Mesothelial cell of epicardium (in vitro differentiated cells): ENCODE data around the gene GPSM1. TPM values are rescaled to one million over a fixed set of nuclear protein-coding genes. Genes with fewer than 3 reads are reported as not detected.

Experiments
- DNase-seq, 2 experiments: peaks; one replicate each; pipeline ENCODE4 v3.0.0; 2021; ENCODE audit warnings: low spot score in 2 of 2; ENCODE audit not compliant: unreplicated experiment in 2 of 2
- H3K27ac Mint-ChIP-seq: 2 replicates; pipeline ENCODE4 v1.8.0; 2021; ENCODE audit warnings: mixed read lengths
- H3K27me3 Mint-ChIP-seq: 2 replicates; pipeline ENCODE4 v1.8.0; 2021; ENCODE audit warnings: low read depth, mixed read lengths
- H3K36me3 Mint-ChIP-seq: 2 replicates; pipeline ENCODE4 v1.8.0; 2021; ENCODE audit warnings: mixed read lengths
- H3K4me1 Mint-ChIP-seq: 2 replicates; pipeline ENCODE4 v1.8.0; 2021; ENCODE audit warnings: mixed read lengths
- H3K4me3 Mint-ChIP-seq: 2 replicates; pipeline ENCODE4 v1.8.0; 2021; ENCODE audit warnings: mild to moderate bottlenecking, moderate library complexity, mixed read lengths
- H3K9me3 Mint-ChIP-seq: 2 replicates; pipeline ENCODE4 v1.8.0; 2021; ENCODE audit warnings: mixed read lengths
- total RNA-seq: library from RNA; stranded (reverse); gene quantifications from 3 replicates; pipeline ENCODE4 v1.2.1, GENCODE V29; 2021
- TF ChIP-seq, protein P1 (sequence below): fragments of 200-600 bp; sonication (generic); IDR thresholded peaks from one replicate; pipeline ENCODE4 v1.5.0; 2021; ENCODE audit warnings: antibody characterized with exemption; ENCODE audit not compliant: unreplicated experiment

Gene GPSM1
- total RNA-seq, 1 donor from 2014 or later: 102 TPM

DNA sequence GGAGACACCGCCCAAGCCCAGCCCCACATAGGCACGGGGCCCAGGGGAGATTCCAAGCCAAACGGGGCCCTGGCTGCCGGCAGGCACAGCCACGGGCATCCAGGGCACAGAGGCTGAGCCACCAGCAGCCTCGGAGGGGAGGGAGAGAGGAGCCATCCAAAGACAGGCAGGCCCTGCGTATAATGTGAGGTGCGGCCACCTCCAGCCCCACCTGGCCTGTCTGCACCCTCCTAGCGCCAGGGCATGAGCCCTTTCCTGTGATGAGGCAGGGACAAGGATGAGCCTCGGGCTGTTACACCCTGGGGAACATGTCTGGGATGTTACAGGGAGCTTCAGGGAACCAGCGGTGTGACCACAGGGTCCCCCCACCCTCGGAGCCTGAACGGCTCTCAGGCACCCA is 22.4 kb upstream of the GPSM1 start:
- TF ChIP-seq, protein P1, sequence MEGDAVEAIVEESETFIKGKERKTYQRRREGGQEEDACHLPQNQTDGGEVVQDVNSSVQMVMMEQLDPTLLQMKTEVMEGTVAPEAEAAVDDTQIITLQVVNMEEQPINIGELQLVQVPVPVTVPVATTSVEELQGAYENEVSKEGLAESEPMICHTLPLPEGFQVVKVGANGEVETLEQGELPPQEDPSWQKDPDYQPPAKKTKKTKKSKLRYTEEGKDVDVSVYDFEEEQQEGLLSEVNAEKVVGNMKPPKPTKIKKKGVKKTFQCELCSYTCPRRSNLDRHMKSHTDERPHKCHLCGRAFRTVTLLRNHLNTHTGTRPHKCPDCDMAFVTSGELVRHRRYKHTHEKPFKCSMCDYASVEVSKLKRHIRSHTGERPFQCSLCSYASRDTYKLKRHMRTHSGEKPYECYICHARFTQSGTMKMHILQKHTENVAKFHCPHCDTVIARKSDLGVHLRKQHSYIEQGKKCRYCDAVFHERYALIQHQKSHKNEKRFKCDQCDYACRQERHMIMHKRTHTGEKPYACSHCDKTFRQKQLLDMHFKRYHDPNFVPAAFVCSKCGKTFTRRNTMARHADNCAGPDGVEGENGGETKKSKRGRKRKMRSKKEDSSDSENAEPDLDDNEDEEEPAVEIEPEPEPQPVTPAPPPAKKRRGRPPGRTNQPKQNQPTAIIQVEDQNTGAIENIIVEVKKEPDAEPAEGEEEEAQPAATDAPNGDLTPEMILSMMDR: no peak
- H3K4me1 Mint-ChIP-seq: no peaks in the 10 kb centered on the region
- peaks cover 2% of the 10 kb centered on the region for H3K27me3 Mint-ChIP-seq
- H3K36me3 Mint-ChIP-seq: no peaks in the 10 kb centered on the region
- H3K9me3 Mint-ChIP-seq: no peaks in the 10 kb centered on the region
- DNase-seq: no peak
- H3K4me3 Mint-ChIP-seq: no peak overlapping the region
- no peak overlapping the region for H3K27ac Mint-ChIP-seq

DNA sequence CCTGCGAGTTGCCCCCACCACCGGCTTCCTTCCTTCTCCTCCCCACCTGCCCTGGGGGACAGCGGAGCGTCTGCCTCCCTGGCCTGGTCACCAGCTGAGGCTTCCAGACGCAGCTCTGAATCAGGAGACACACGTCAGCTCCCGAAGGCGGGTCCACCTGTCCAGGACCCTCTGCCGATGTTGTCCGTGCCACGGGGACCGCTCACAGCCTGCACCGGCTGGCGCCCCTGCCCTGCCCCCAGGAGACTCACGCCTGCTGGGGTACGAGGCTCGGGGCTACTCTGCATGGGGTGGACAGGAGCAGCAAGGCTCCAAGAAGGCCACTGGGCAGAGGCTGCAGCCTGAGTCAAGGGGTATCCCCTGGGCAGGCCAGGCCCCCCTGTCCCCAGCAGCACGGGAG is 21.5 kb upstream of the GPSM1 start:
- Mint-ChIP-seq H3K36me3 (no peaks in the 10 kb centered on the region), H3K4me1 (no peaks in the 10 kb centered on the region)

DNA sequence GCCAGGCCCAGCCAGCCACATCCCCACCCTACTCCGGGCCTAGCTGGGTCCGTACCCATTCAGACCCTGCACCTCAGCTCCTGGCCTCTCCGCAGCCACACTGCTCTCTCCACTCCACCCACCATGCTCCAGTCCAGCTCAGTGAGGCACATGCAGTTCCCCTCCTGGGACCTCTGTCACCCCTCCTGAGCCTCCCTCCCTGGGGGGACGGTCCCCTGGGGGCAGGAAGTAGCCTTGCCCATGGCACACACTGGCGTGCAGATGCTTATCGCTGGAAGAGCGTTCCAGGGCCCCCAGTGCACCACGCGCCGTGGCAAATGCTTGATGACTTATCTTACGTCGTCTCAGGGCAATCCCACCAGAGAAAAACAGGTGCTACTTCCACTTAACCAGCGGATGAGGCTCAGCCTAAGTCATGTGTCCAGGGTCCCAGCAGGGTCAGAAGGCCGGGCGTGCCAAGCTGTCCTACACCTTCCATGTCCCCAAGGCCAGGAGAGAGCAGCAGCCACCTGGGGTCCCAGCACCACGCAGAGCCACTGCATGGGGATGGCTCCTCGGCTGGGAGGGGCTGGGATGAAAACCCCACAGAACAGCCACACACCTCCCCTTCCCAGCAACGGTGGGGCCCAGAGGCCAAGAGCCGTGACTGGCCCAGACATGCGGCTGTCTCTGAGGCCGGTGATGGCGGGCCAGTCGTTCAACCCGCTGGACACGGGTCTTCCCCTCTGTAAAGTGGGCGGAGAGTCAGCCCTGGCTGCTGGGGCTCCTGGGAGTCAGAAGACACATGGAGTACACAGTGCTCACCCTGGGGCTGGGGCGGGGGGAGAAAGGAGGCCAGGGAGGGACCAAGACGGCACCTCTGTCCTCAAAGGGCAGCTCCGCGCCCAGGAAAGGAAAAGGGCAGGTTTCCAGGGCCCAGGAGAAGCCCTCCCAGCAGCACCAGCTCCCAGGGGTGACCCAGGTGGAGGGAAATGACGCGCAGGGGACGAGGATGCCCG is 20.8 kb upstream of the GPSM1 start:
- H3K27ac Mint-ChIP-seq: no peak overlapping the region
- DNase-seq: no peak
- no peaks in the 10 kb centered on the region for H3K27me3 Mint-ChIP-seq
- H3K4me3 Mint-ChIP-seq: no peak overlapping the region
- no peaks in the 10 kb centered on the region for H3K36me3 Mint-ChIP-seq
- TF ChIP-seq, protein P1: no peak
- H3K4me1 Mint-ChIP-seq: no peaks in the 10 kb centered on the region
- H3K9me3 Mint-ChIP-seq: no peaks in the 10 kb centered on the region

More for the DNA sequence above, 21.5 kb upstream of the GPSM1 start:
- TF ChIP-seq, protein P1: no peak
- Mint-ChIP-seq H3K27me3 (peaks cover 1% of the 10 kb centered on the region), H3K27ac (no peak overlapping the region), H3K4me3 (no peak overlapping the region), H3K9me3 (no peaks in the 10 kb centered on the region)
- DNase-seq: no peak

DNA sequence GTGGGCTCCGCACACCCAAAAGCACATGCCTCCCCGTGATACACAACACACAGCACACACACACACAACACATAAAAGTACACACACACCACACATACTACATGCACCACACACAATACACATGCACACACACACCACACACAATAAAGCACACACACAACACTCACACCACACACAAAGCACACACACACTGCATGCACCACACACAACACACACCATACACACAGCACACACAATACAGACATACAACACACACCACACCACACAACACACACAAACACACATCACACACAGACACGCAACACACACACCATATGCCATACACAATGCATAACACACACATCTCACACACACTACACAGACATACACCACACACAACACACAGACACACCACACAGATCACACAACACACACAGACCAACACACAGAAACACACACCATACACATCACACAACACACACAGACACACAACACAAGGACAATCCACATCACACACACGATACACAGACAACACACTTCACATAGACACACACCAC is 20.1 kb upstream of the GPSM1 start:
- no peaks in the 10 kb centered on the region for H3K27me3 Mint-ChIP-seq

DNA sequence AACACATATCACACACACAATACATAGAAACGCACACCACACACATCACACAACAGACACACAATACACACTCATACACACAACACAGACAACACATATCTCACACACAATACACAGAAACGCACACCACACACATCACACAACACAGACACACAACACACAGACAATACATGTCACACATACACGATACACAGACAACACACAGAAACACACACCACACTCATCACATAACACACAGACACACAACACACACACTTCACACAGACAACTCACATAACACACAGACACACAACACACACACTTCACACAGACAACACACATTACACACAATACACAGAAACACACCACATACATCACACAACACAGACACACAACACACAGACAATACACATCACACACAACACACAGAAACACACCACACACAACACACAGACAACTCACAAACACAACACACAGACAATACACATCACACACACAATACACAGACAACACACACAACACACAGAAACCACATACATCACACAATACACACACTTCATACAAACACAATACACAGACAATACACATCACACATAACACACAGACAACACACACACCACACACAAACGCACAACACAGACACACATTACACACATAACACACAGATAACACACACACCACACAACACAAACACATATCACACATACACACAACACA is 19.2 kb upstream of the GPSM1 start:
- no peaks in the 10 kb centered on the region for H3K27me3 Mint-ChIP-seq
- no peak overlapping the region for H3K4me3 Mint-ChIP-seq

More for the DNA sequence above, 20.1 kb upstream of the GPSM1 start:
- Mint-ChIP-seq H3K36me3 (no peaks in the 10 kb centered on the region), H3K4me1 (no peaks in the 10 kb centered on the region), H3K4me3 (no peak overlapping the region), H3K27ac (no peak overlapping the region), H3K9me3 (no peaks in the 10 kb centered on the region)
- TF ChIP-seq, protein P1: no peak
- DNase-seq: no peak

More for the DNA sequence above, 19.2 kb upstream of the GPSM1 start:
- Mint-ChIP-seq H3K9me3 (no peaks in the 10 kb centered on the region), H3K36me3 (no peaks in the 10 kb centered on the region), H3K27ac (no peak overlapping the region), H3K4me1 (no peaks in the 10 kb centered on the region)
- TF ChIP-seq, protein P1: no peak
- no peak for DNase-seq
